NOMO-1 treated with DMSO at 0.1 percent for 48 hours (cell line): ENCODE results near the gene ABCD1.
"Not testable (repeated sequence)": the region's sequence is repeated elsewhere in the genome, so short reads cannot be mapped to it uniquely, and the experiment has no call there.

Experiments used
- DNase-seq: peaks from one replicate; lab custom pipeline; 2025; ENCODE audit not compliant: unreplicated experiment; lab: John Stamatoyannopoulos, UW

ABCD1 gene

GRCh38 chrX:153707406-153707805 is 17.2 kb upstream of the ABCD1 start:
- DNase-seq, result no peak

- DNase-seq, result peak; percentile 15
Measured at GRCh38 chrX:153708415-153708814, 16.2 kb upstream of the ABCD1 start.

- no peak for DNase-seq
Measured at GRCh38 chrX:153709726-153710674, 14.7 kb upstream of the ABCD1 start.

GRCh38 chrX:153714256-153714655 is 10.4 kb upstream of the ABCD1 start:
- DNase-seq, result no peak

GRCh38 chrX:153717445-153717844 is 7.2 kb upstream of the ABCD1 start:
- DNase-seq, result no peak

GRCh38 chrX:153719238-153719637 is 5.4 kb upstream of the ABCD1 start:
- no peak for DNase-seq

- DNase-seq, result no peak
Measured at GRCh38 chrX:153719701-153720100, 5.0 kb upstream of the ABCD1 start.

GRCh38 chrX:153722704-153723350 is 1.8 kb upstream of the ABCD1 start:
- DNase-seq, result peak; percentile 4

GRCh38 chrX:153723351-153724251 is 1.1 kb upstream of the ABCD1 start:
- DNase-seq, result peak; percentile 15

GRCh38 chrX:153725039-153725831 is 579 bp downstream of the ABCD1 start:
- peak; percentile 28 for DNase-seq

- no peak for DNase-seq
Measured at GRCh38 chrX:153725832-153726285, 1.2 kb downstream of the ABCD1 start.

GRCh38 chrX:153726286-153727122 is 1.8 kb downstream of the ABCD1 start:
- peak; percentile 82 for DNase-seq

- peak; percentile 18 for DNase-seq
Measured at GRCh38 chrX:153727123-153727931, 2.7 kb downstream of the ABCD1 start.

GRCh38 chrX:153728095-153728494 is 3.4 kb downstream of the ABCD1 start:
- DNase-seq, result no peak

- DNase-seq, result no peak
Measured at GRCh38 chrX:153728951-153729631, 4.4 kb downstream of the ABCD1 start.

GRCh38 chrX:153730115-153730514 is 5.5 kb downstream of the ABCD1 start:
- not testable (repeated sequence) for DNase-seq

- DNase-seq, result no peak
Measured at GRCh38 chrX:153731117-153731844, 6.6 kb downstream of the ABCD1 start.
